NCI-H2081 (cell line): Measurements from ENCODE around the gene HYI.

Experiments
- DNase-seq, 2 experiments: peaks; one replicate each; lab custom pipeline; 2025; lab: John Stamatoyannopoulos, UW

HYI gene

DNA sequence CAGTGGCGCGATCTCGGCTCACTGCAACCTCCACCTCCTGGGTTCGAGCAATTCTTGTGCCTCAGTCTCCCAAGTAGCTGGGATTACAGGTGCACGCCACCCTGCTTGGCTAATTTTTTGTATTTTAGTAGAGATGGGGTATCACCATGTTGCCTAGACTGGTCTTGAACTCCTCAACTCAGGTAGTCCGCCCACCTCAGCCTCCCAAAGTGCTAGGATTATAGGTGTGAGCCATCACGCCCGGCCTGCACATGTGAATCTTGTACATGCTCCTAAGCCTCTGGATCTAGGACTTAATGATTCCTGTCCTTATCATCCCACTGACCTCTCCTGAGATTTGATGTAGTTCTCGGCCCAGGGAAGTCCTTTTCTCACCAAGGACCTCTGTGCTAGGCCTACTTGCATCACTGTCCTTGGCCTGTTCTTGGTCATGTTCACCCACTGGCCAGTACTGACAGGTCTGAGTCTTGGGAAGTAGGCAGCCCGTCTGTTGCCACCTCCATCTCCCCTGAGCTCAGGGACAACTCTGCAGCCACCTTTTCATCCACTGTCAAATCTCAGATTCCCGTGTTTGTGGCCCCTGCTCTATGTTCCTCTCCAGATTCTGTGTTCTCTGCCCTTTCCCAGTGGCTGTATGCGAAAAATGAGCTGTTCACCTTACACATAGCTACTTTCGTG is 9.4 kb downstream of the HYI start:
- no peak for DNase-seq

DNA sequence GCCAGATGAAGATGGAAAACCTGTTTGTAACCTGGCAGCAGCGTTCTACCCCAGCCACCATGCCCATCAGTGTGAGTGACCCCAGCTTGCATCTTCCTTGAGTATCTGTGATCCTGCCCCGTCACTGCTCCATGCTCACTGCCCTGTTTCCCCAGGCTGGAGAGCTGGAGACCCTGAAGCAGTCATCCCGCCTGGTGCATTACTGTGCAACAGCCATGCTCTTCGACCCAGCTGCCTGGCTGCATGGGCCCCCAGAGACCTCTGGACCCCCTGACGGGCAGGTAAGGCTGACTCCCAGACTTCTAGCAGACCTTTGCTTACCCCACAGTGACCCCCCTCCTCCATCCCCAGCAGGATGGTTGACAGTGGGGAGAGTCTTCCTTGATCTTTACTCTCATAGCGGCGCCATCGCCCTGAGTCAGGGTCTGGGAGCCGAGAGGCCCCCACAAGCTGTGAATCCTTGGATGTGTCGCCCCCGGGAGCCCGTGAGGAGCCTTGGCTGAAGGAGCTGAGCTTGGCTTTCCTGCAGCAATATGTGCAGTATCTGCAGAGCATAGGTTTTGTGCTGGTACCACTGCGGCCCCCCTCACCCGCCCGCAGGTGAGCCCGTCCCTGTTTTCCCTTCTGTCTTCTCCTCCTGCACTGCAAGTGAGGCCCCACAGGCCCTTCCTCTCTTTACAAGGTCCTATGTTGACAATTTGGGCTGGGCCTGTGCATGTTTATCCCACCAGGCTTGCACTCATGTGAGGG is 10.4 kb downstream of the HYI start:
- no peak for DNase-seq

GRCh38 chr1:43442756-43443155 is 11.0 kb downstream of the HYI start:
- DNase-seq = no peak

GRCh38 chr1:43441894-43442637 is 11.7 kb downstream of the HYI start:
- no peak for DNase-seq

DNA sequence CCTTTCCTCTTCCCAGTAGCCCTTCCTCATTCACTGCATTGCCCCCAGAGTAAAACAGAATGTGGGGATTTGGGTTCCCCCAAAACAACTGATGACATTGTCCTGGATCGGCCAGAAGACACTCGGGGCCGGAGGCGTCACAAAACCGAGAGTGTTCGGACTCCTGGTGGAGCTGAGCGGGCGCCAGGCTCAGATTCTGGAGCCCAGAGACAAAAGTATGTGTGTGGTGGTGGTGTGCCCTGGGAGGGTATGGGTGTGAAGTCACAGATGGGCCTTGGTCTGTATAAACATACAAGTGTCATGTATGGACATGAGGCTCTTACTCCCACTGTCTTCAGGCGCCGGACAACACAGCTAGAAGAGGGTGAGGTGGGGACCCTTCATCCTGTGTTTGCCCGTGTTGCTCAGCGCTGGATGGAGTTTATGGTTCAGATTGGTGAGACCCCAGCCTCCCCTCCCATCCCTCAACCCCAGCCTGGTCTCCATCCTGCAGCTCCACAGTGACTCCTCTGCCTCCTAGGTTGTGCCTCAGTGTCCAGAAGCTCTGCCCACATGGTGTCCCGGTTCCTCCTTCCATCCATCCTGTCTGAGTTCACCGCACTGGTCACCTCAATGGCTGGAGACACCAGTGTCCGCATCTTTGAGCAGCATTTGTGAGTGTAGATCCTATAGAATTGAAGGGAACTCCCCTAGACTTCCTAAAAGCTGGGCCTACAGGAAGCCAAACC is 12.4 kb downstream of the HYI start:
- no peak for DNase-seq

DNA sequence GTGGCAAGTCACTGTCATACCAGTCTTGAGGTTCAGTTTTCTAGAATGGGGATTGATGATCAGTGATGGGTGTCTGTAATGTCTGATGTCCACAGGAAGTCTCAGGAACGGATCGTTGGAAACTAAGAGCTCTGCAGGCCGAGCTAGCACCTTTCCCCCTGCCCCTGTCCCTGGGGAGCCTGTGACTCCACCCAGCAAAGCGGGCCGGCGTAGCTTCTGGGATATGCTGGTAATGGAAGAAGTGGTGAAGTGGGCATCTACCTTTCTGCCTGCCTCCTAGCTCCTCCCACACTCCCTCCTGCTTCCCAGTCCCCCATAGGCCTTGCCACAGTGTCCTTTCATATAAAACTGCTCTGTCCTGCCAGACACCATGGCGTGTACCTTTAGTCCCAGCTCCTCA is 13.4 kb downstream of the HYI start:
- no peak for DNase-seq

GRCh38 chr1:43439781-43440180 is 13.9 kb downstream of the HYI start:
- no peak for DNase-seq

DNA sequence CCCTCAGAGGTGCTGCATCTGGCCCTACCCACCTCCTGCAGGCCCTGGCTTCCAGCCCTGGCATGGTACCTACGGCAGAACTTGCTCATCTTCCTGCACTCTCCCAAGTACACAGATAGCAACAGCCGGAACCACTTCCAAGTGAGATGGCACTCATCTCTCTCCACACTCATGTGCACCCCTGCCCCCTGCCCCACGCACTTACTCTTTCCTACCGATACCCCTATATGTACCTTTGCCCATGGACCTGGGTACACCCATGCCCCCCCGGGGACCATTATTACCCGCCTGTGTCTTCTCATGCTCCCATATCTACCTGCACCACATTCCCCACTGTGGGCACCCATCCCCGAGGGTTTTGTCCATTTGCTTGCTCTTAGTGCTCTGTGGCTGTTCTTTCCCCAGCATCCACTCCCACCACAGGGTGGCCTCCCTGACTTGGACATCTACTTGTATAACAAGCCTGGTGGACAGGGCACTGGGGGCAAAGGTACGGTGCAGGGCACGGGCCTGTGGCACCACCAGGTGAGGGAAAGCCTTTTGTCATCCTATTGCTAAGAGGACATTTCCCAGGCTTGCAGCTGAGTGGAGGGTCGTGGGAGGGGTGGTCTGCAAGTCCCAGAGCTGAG is 14.7 kb downstream of the HYI start:
- no peak for DNase-seq

GRCh38 chr1:43438576-43438952 is 15.2 kb downstream of the HYI start:
- DNase-seq = no peak

GRCh38 chr1:43438006-43438405 is 15.7 kb downstream of the HYI start:
- DNase-seq = no peak

DNA sequence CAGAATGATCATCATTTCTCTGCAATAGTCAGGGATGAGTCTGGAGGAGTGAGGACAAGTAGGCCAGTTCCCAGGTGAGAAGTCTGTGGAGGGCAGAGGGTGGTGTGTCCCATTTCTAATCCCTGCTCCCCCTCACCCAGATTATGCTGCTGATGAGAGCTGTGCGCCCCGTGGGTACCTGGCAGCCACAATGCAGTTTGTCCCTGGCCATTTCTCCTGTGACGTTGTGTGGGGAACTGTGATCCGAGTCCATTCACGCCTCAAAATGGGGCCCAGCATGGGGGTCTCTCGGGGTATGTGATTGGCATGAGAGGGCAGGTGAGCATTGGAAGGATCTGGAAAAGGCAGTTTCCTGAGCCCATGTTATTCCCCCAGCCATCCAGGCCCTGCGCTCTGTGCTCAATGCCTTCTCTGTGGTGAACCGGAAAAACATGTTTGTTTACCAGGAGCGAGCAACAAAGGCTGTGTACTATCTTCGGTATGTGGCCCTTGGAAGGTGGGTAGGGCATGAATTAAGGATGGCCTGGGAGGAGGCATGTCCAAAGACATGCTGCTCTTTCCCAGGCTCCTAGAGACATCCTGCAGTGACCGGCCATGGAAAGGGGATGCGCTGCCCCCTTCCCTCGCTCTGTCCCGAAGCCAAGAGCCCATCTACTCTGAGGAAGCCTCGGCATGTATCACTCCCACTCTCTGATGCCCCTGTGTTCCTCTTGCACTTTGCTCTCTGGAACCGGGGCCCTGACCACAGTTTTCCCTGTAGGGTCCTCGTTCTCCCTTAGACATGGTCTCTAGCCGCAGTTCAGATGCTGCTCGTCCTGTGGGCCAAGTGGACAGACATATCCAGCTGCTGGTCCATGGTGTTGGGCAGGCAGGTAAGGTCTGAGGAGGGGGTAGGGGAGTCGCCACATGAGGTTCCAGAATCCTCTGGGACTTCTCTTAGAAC is 16.4 kb downstream of the HYI start:
- DNase-seq = no peak

DNA sequence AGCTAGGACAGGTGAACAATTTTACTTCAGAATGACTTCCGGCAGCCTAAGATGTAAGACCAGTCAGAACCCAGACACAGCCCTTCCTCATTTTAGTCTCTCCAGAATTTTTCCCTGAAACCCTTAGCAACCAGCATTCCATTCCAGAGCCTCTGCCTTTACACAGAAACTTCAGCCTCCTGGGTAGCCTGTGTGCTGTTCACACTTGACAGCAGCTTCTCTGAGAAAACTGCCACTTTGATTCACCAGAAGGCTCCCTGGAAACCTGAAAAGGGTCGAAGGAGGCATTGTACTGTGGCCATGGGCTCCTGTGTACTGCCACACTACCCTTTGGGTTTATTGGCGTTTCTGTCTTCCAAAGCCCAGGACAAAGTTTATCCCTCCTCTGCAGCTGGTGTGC is 17.4 kb downstream of the HYI start:
- DNase-seq = no peak

- no peak for DNase-seq
These were observed 18.3 kb downstream of the HYI start for GRCh38 chr1:43435146-43436145.

DNA sequence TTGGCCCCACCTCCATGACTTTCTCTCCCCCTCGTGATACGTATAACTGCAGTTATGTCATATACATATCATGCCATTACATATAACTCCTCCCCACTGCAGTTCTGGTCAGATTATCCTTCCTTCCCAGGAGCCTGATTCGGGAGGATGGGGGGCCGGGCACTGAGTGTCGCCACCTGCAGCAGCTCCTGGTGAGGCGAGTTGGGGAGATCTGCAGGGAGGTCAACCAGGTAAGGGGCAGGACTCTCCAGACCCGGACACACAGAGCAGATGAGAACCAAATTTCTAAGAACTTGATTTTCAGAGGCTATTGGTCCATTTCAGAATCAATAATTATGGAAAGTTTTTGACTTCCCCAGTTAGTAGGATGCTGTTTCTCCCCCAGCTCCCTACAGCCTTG is 19.5 kb downstream of the HYI start:
- DNase-seq = no peak

GRCh38 chr1:43432907-43433306 is 20.8 kb downstream of the HYI start:
- DNase-seq = no peak

DNA sequence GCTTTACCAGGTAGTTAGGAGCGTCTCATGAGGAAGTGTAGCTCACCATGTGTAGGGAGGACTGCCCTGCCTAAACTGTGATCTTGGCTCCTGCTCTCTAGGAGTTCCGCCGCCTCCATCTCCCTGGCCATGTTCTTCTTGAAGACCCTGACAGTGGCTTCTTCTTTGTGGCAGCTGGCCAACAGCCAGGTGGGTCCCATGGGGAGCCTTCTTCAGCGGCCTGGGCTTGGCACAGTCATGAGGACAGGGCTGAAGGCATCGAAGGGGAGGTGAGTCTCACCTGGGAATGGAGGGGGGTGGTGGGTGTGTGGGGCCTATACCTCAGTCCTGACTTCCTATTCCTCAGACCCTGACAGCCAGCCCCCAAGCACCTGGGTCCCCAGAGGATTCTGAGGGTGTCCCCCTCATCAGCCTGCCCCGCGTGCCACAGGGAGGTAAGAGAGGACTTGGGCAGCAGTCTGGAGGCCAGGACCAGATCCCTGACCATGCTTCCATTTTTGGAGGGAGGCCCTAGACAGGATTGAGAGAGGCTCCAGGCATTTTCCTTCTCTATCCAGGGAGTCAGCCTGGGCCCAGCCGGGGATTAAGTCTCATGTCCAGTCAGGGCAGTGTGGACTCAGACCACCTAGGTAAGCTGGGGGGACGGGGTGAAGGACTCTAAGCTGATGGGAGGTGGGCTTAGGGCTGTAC is 21.4 kb downstream of the HYI start:
- DNase-seq = no peak

DNA sequence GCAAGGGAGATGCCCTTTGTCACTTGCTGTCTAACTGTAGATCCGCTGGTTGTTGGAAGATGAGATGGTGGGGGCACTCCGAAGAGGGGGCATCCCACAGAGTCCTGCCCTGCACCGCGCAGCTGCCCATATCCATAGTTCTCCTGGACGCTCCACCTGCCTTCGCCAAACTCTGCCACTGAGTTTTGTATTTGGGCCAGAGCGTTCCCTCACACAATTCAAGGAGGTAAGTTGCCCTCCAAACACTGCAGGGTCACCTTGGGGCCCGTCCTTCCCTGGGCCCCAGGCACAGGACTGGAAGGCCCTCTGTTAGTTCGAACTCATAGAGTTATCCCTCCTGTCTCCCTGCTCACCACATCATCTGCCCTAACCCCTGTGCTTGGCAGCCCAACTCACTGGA is 22.1 kb downstream of the HYI start:
- DNase-seq = no peak

- no peak for DNase-seq
These were observed 22.9 kb downstream of the HYI start for GRCh38 chr1:43430831-43431230.

GRCh38 chr1:43427941-43428340 is 25.8 kb downstream of the HYI start:
- no peak for DNase-seq
